ENCODE data around the gene NHEJ1. TPM values are rescaled to one million over a fixed set of nuclear protein-coding genes. Genes with fewer than 3 reads are reported as not detected.

The NHEJ1 gene
- total RNA-seq, 1 donor, result 21.7 TPM

DNA sequence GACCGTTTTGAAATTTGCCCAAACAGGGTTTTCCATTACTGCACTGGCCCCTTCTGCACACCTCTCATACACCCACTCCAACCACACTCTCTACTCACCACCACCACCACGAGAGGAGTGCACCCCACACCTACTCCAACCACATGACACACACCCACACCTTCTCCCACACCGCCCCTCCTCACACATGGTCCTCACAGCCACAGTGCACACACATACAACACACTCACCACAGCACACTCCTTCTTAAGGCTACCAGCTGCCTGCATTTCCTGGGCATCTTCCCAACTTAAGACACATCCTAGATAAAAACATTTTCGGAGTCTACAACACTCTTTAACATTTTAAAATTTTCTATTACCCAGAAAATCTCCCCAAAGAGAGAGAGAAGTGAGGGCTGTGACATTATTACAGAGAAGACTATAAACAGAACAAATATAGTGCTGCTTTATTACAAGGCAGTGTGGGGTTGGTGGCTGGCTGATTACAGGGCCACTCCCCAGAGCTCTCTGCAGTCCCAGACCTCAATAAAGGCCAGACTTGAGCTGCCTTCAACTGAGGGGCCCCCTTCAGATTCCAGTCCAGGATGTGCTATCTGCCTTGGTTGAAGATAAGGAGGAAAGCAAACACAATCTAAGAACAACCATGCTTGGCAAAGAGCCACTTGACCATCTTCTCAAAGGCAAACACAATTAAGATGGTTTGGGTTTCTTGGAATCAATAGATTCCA, 36.1 kb downstream of the NHEJ1 start:
- Histone ChIP-seq H3K4me2 (ENCODE audit: insufficient read depth, low read length) (peak overlapping the region; percentile 59), H3K27ac (ENCODE audit: low read depth, low read length) (peak overlapping the region; percentile 60)

DNA sequence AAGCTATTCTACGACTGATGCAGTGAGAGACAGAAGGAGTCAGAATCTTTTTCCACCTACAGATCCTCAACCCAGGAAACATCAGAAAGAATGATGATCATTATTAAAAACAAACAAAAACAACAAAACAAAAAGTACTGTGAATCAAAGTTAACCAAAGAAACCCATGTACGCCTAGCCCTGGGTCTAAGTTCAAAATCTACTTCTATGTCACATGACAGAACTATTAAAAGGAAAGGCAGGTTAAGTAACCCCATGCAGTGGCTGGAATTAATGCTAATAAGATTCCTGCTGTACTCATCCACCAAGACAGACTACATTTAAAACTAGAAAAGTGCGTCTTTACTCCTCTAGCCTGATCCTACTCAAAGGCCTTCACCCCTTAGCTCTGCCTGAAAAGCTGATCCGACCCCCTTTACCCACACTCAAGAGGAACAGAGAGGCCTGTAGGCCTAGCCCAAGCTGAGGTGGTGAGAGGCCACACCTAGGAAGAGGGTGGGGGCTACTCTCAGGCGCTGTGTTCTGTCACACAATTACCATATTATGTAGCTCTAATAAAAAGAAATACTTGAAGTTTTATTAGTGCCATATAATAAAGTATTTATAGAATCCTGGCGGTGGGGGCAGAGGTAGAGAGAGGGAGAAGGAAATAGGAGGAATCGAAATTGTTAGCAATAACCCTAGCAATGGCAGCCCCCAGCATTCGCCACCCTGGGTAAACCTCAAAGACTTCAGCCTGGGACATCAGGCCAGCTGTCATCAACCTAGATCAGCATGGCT, 37.1 kb downstream of the NHEJ1 start:
- Histone ChIP-seq H3K9me3 (ENCODE audit: low read depth, low read length) (no peaks in the 10 kb centered on the region), H3K4me2 (ENCODE audit: insufficient read depth, low read length) (no peak overlapping the region), H3K27ac (ENCODE audit: low read depth, low read length) (no peak overlapping the region), H3K27me3 (ENCODE audit: insufficient read depth, low read length) (no peaks in the 10 kb centered on the region), H3K36me3 (ENCODE audit: insufficient read depth, low read length) (no peaks in the 10 kb centered on the region), H3K4me1 (ENCODE audit: insufficient read depth, low read length) (peaks cover 24% of the 10 kb centered on the region), H3K4me3 (ENCODE audit: insufficient read depth, low read length) (no peak overlapping the region), H2AFZ (ENCODE audit: low read length) (no peak overlapping the region), H3K79me2 (ENCODE audit: insufficient read depth, low read length) (no peaks in the 10 kb centered on the region), H4K20me1 (ENCODE audit: insufficient read depth, low read length) (peaks cover 19% of the 10 kb centered on the region)
- DNase-seq (ENCODE audit: insufficient read length, low spot score, missing footprints), result no peak
- TF ChIP-seq, protein P1, sequence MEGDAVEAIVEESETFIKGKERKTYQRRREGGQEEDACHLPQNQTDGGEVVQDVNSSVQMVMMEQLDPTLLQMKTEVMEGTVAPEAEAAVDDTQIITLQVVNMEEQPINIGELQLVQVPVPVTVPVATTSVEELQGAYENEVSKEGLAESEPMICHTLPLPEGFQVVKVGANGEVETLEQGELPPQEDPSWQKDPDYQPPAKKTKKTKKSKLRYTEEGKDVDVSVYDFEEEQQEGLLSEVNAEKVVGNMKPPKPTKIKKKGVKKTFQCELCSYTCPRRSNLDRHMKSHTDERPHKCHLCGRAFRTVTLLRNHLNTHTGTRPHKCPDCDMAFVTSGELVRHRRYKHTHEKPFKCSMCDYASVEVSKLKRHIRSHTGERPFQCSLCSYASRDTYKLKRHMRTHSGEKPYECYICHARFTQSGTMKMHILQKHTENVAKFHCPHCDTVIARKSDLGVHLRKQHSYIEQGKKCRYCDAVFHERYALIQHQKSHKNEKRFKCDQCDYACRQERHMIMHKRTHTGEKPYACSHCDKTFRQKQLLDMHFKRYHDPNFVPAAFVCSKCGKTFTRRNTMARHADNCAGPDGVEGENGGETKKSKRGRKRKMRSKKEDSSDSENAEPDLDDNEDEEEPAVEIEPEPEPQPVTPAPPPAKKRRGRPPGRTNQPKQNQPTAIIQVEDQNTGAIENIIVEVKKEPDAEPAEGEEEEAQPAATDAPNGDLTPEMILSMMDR (IDR thresholded peaks at IDR 0.05; ENCODE audit: extremely low read depth, low read depth, low read length), result no peak

More for the DNA sequence above, 36.1 kb downstream of the NHEJ1 start:
- no peaks in the 10 kb centered on the region for H3K79me2 ChIP-seq (ENCODE audit: insufficient read depth, low read length)
- no peaks in the 10 kb centered on the region for H3K9me3 ChIP-seq (ENCODE audit: low read depth, low read length)
- no peaks in the 10 kb centered on the region for H3K36me3 ChIP-seq (ENCODE audit: insufficient read depth, low read length)
- H4K20me1 ChIP-seq (ENCODE audit: insufficient read depth, low read length), result peaks cover 19% of the 10 kb centered on the region
- TF ChIP-seq, protein P1 (IDR thresholded peaks at IDR 0.05; ENCODE audit: extremely low read depth, low read depth, low read length), result no peak
- H2AFZ ChIP-seq (ENCODE audit: low read length), result no peak overlapping the region
- peaks cover 24% of the 10 kb centered on the region for H3K4me1 ChIP-seq (ENCODE audit: insufficient read depth, low read length)
- H3K4me3 ChIP-seq (ENCODE audit: insufficient read depth, low read length), result no peak overlapping the region
- peak; percentile 74 for DNase-seq (ENCODE audit: insufficient read length, low spot score, missing footprints)
- H3K27me3 ChIP-seq (ENCODE audit: insufficient read depth, low read length), result no peaks in the 10 kb centered on the region

DNA sequence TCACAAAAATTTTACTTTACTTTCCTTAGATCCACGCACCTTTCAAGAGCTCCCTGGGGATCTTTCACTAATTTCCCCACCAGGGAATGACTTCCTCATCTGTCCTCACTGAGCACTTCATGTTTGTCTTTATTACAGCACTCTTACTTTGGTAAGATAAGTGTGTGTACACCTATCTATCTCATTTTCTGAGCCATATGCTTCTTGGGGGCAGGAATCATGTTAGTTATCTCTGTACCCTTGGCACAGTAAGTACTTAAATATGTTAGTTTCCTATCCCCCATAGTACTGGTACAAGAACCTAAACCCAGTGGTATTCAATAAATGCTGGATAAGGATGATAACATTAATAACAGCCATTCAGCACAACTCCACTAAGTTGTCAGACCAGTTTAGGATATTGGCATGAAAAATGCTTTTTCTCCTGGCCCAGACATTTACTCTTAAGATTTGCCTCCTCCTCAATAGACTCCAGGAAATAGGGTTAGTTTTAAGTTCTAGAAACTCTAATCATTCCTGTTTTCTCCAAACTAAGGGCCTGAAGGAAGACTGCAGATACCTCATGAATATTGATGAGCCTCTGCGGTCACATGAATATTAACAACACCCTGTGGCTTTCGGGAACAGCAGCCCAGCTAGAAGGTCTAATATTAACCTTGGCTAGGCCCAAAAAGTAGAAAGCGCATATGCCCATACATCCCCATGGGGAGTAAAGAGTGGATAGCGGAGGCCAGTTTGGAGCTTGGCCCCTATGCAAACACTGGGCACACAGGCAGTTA, 38.2 kb downstream of the NHEJ1 start:
- Histone ChIP-seq H3K27ac (ENCODE audit: low read depth, low read length) (no peak overlapping the region), H3K27me3 (ENCODE audit: insufficient read depth, low read length) (no peaks in the 10 kb centered on the region), H3K79me2 (ENCODE audit: insufficient read depth, low read length) (no peaks in the 10 kb centered on the region), H3K9me3 (ENCODE audit: low read depth, low read length) (no peaks in the 10 kb centered on the region), H3K4me3 (ENCODE audit: insufficient read depth, low read length) (no peak overlapping the region), H3K4me2 (ENCODE audit: insufficient read depth, low read length) (no peak overlapping the region), H4K20me1 (ENCODE audit: insufficient read depth, low read length) (peaks cover 19% of the 10 kb centered on the region), H2AFZ (ENCODE audit: low read length) (no peak overlapping the region), H3K4me1 (ENCODE audit: insufficient read depth, low read length) (peaks cover 24% of the 10 kb centered on the region), H3K36me3 (ENCODE audit: insufficient read depth, low read length) (no peaks in the 10 kb centered on the region)
- DNase-seq (ENCODE audit: insufficient read length, low spot score, missing footprints), result peak; percentile 5
- TF ChIP-seq, protein P1 (IDR thresholded peaks at IDR 0.05; ENCODE audit: extremely low read depth, low read depth, low read length), result no peak

Data from osteoblast (primary cell).